Left lung (tissue), 10 donors: ENCODE results near the gene C1QTNF8. TPM values are rescaled to one million over a fixed set of nuclear protein-coding genes. Genes with fewer than 3 reads are reported as not detected.
A peak's percentile ranks its signal among the peaks of the same experiment; 100 is the strongest.

Source experiments
- ATAC-seq: fragments of 200-7000 bp; cut with Tn5 transposase; one replicate; pipeline ENCODE4 v1.9.1; 2020; ENCODE audit warnings: moderate library complexity
- DNase-seq, 4 donors: peaks; one replicate each; pipeline ENCODE4 v3.0.0-alpha.2; 2013 to 2020
- H3K27ac ChIP-seq, 2 donors: fragments of 200-600 bp; sonication (generic) in 1 of 2; one replicate each; pipeline versions ENCODE4 v1.5.0 to v1.8.0; 2020 to 2021
- H3K27me3 ChIP-seq, 2 donors: fragments of 200-600 bp; sonication (generic) in 1 of 2; one replicate each; pipeline versions ENCODE4 v1.5.0 to v1.8.0; 2020 to 2021
- H3K36me3 ChIP-seq, 2 donors: fragments of 200-600 bp; sonication (generic) in 1 of 2; one replicate each; pipeline versions ENCODE4 v1.5.0 to v1.8.0; 2020 to 2021
- H3K4me1 ChIP-seq, 2 donors: fragments of 200-600 bp; one replicate each; pipeline ENCODE4 v1.8.0; 2021
- H3K4me3 ChIP-seq, 2 donors: fragments of 200-600 bp; sonication (generic) in 1 of 2; one replicate each; pipeline versions ENCODE4 v1.5.0 to v1.8.0; 2020 to 2021; ENCODE audit warnings: mild to moderate bottlenecking in 1 of 2
- H3K9me3 ChIP-seq, 2 donors: fragments of 200-600 bp; sonication (generic) in 1 of 2; one replicate each; pipeline versions ENCODE4 v1.5.0 to v1.8.0; 2020 to 2021
- CTCF ChIP-seq, 2 donors: fragments of 200-600 bp; sonication (generic) in 1 of 2; IDR thresholded peaks; one replicate each; pipeline versions ENCODE4 v1.5.0 to v1.8.0; 2021; ENCODE audit warnings: antibody characterized with exemption in 2 of 2
- intact Hi-C, 2 donors: fragments of 100-400 bp; cut with DNase I; formaldehyde crosslinking; loops; one replicate each; pipeline versions ENCODE4 v1.11.2 to v1.14.2; 2022
- polyA plus RNA-seq, 6 donors: library from polyadenylated mRNA; unstranded; fragments of 120-200 nt; gene quantifications; one replicate each; pipeline ENCODE4 v1.2.1, GENCODE V29; 2013; ENCODE audit not compliant: insufficient read length in 6 of 6
- total RNA-seq, 2 donors: library from RNA; stranded (reverse); fragmentation: NEBNext Ultra II Directional; extraction: Animal tissue kit (Norgen Biotek cat#: 25700); gene quantifications; one replicate each; pipeline ENCODE4 v1.2.1, GENCODE V29; 2021
- donor health status: DM: no; HTN: yes; CAD: no.
- donor health status: DM: no; HTN: no; CAD: no.

Gene C1QTNF8
- total and polyA plus RNA-seq, 8 donors, result 0.10 to 0.23 (median 0.10) TPM; not detected in 5

- Histone ChIP-seq H3K27me3 (peaks cover 6 to 98% of the 10 kb centered on the region in 2 donors), H3K9me3 (no peaks in the 10 kb centered on the region), H3K4me1 (no peaks in the 10 kb centered on the region), H3K4me3 (no peak overlapping the region), H3K36me3 (no peaks in the 10 kb centered on the region), H3K27ac (no peak overlapping the region)
- intact Hi-C loops, result no loop called here
- DNase-seq (no peak), ATAC-seq (no peak)
- TF ChIP-seq CTCF (IDR thresholded peaks at IDR 0.05), result no peak
Measured at GRCh38 chr16:1047123-1047522, 48.9 kb downstream of the C1QTNF8 start.

- no peaks in the 10 kb centered on the region for H3K4me1 ChIP-seq
Measured at GRCh38 chr16:1045993-1046911, 49.8 kb downstream of the C1QTNF8 start.

GRCh38 chr16:1045310-1045992, 50.6 kb downstream of the C1QTNF8 start:
- ATAC-seq, result no peak
- Histone ChIP-seq H3K36me3 (no peaks in the 10 kb centered on the region), H3K4me3 (no peak overlapping the region), H3K27me3 (peaks cover 6 to 89% of the 10 kb centered on the region in 2 donors), H3K27ac (no peak overlapping the region), H3K9me3 (peaks cover 0 to 3% of the 10 kb centered on the region in 2 donors), H3K4me1 (no peaks in the 10 kb centered on the region)
- TF ChIP-seq CTCF (IDR thresholded peaks at IDR 0.05), result no peak
- peak in 1 of 4 donors; percentile 11 for DNase-seq
- intact Hi-C loops, result no loop called here

More at GRCh38 chr16:1045993-1046911, 49.8 kb downstream of the C1QTNF8 start:
- peaks cover 0 to 3% of the 10 kb centered on the region in 2 donors for H3K9me3 ChIP-seq
- DNase-seq, result no peak
- peaks cover 6 to 97% of the 10 kb centered on the region in 2 donors for H3K27me3 ChIP-seq
- TF ChIP-seq CTCF (IDR thresholded peaks at IDR 0.05), result no peak
- no peak overlapping the region for H3K4me3 ChIP-seq
- intact Hi-C loops, result no loop called here
- no peak for ATAC-seq
- H3K27ac ChIP-seq, result no peak overlapping the region
- no peaks in the 10 kb centered on the region for H3K36me3 ChIP-seq

GRCh38 chr16:1044460-1045309, 51.4 kb downstream of the C1QTNF8 start:
- peaks cover 6 to 86% of the 10 kb centered on the region in 2 donors for H3K27me3 ChIP-seq
- intact Hi-C loops, result no loop called here
- no peaks in the 10 kb centered on the region for H3K4me1 ChIP-seq
- H3K4me3 ChIP-seq, result no peak overlapping the region
- H3K27ac ChIP-seq, result no peak overlapping the region
- DNase-seq (no peak), ATAC-seq (no peak)
- TF ChIP-seq CTCF (IDR thresholded peaks at IDR 0.05), result no peak
- no peaks in the 10 kb centered on the region for H3K36me3 ChIP-seq
- peaks cover 0 to 3% of the 10 kb centered on the region in 2 donors for H3K9me3 ChIP-seq
